Measurements from ENCODE around the gene LTC4S. TPM values are rescaled to one million over a fixed set of nuclear protein-coding genes. Genes with fewer than 3 reads are reported as not detected.
"Not testable (repeated sequence)": the region's sequence is repeated elsewhere in the genome, so short reads cannot be mapped to it uniquely, and the experiment has no call there.

Gene LTC4S
- total RNA-seq, 4 donors from 2014 or later: 1.7 to 12.6 (median 5.6) TPM

GRCh38 chr5:179780362-179780761 lies 13.4 kb upstream of the LTC4S start:
- intact Hi-C loops (cut with DNase I; ENCODE audit: low total_unique reads): no loop called here
- no peaks in the 10 kb centered on the region for H3K27me3 ChIP-seq
- no peak for TF ChIP-seq POLR2A (IDR thresholded peaks at IDR 0.05)
- TF ChIP-seq CTCF (IDR thresholded peaks at IDR 0.05 in 4 of 5, conservative IDR thresholded peaks at IDR 0.05 in 1 of 5): no peak
- H3K27ac ChIP-seq: no peak overlapping the region
- ATAC-seq (no peak), DNase-seq (no peak)
- H3K9me3 ChIP-seq: no peaks in the 10 kb centered on the region
- in situ Hi-C loops (cut with MboI; ENCODE audit: low sequenced_read_pairs in 4 of 4): no loop called here
- no peak overlapping the region for H3K4me3 ChIP-seq
- H3K36me3 ChIP-seq: peaks cover 0 to 21% of the 10 kb centered on the region in 2 donors
- H3K4me1 ChIP-seq: no peaks in the 10 kb centered on the region

GRCh38 chr5:179781846-179782245 lies 11.9 kb upstream of the LTC4S start:
- in situ Hi-C loops (cut with MboI; ENCODE audit: low sequenced_read_pairs in 4 of 4) (no loop called here), intact Hi-C loops (cut with DNase I; ENCODE audit: low total_unique reads) (no loop called here)
- Histone ChIP-seq H3K9me3 (no peaks in the 10 kb centered on the region), H3K4me1 (no peaks in the 10 kb centered on the region), H3K27me3 (no peaks in the 10 kb centered on the region), H3K27ac (no peak overlapping the region), H3K4me3 (no peak overlapping the region), H3K36me3 (peaks cover 0 to 8% of the 10 kb centered on the region in 2 donors)
- no peak for ATAC-seq
- TF ChIP-seq POLR2A (IDR thresholded peaks at IDR 0.05): no peak
- TF ChIP-seq CTCF (IDR thresholded peaks at IDR 0.05 in 4 of 5, conservative IDR thresholded peaks at IDR 0.05 in 1 of 5): no peak
- DNase-seq: no peak

- H3K36me3 ChIP-seq: peaks cover 0 to 8% of the 10 kb centered on the region in 2 donors
- no peaks in the 10 kb centered on the region for H3K4me1 ChIP-seq
- ATAC-seq (no peak), DNase-seq (no peak)
- intact Hi-C loops (cut with DNase I; ENCODE audit: low total_unique reads): no loop called here
- H3K9me3 ChIP-seq: no peaks in the 10 kb centered on the region
- H3K4me3 ChIP-seq: no peak overlapping the region
- TF ChIP-seq POLR2A (IDR thresholded peaks at IDR 0.05): no peak
- TF ChIP-seq CTCF (IDR thresholded peaks at IDR 0.05 in 4 of 5, conservative IDR thresholded peaks at IDR 0.05 in 1 of 5): no peak
- no peaks in the 10 kb centered on the region for H3K27me3 ChIP-seq
- H3K27ac ChIP-seq: no peak overlapping the region
- in situ Hi-C loops (cut with MboI; ENCODE audit: low sequenced_read_pairs in 4 of 4): no loop called here
Measured at GRCh38 chr5:179783128-179783527, 10.7 kb upstream of the LTC4S start.

GRCh38 chr5:179786861-179787260 lies 6.9 kb upstream of the LTC4S start:
- in situ Hi-C loops (cut with MboI; ENCODE audit: low sequenced_read_pairs in 4 of 4): no loop called here
- no peak for ATAC-seq
- no peaks in the 10 kb centered on the region for H3K9me3 ChIP-seq
- H3K4me1 ChIP-seq: peaks cover 0 to 2% of the 10 kb centered on the region in 2 donors
- TF ChIP-seq POLR2A (IDR thresholded peaks at IDR 0.05) (no peak), CTCF (IDR thresholded peaks at IDR 0.05 in 4 of 5, conservative IDR thresholded peaks at IDR 0.05 in 1 of 5) (no peak)
- no peak overlapping the region for H3K4me3 ChIP-seq
- intact Hi-C loops (cut with DNase I; ENCODE audit: low total_unique reads): no loop called here
- no peak overlapping the region for H3K27ac ChIP-seq
- no peak for DNase-seq
- no peaks in the 10 kb centered on the region for H3K36me3 ChIP-seq
- H3K27me3 ChIP-seq: no peaks in the 10 kb centered on the region

GRCh38 chr5:179788193-179788854 lies 5.5 kb upstream of the LTC4S start:
- in situ Hi-C loops (cut with MboI; ENCODE audit: low sequenced_read_pairs in 4 of 4) (no loop called here), intact Hi-C loops (cut with DNase I; ENCODE audit: low total_unique reads) (no loop called here)
- no peaks in the 10 kb centered on the region for H3K9me3 ChIP-seq
- no peak for DNase-seq
- no peak overlapping the region for H3K27ac ChIP-seq
- no peaks in the 10 kb centered on the region for H3K27me3 ChIP-seq
- peaks cover 0 to 3% of the 10 kb centered on the region in 2 donors for H3K4me1 ChIP-seq
- no peak for TF ChIP-seq POLR2A (IDR thresholded peaks at IDR 0.05)
- TF ChIP-seq CTCF (IDR thresholded peaks at IDR 0.05 in 4 of 5, conservative IDR thresholded peaks at IDR 0.05 in 1 of 5): no peak
- no peak overlapping the region for H3K4me3 ChIP-seq
- H3K36me3 ChIP-seq: no peaks in the 10 kb centered on the region
- no peak for ATAC-seq

GRCh38 chr5:179789278-179789677 lies 4.5 kb upstream of the LTC4S start:
- DNase-seq; in situ Hi-C loops (cut with MboI; ENCODE audit: low sequenced_read_pairs in 4 of 4); H3K27ac ChIP-seq; ATAC-seq; H3K4me1 ChIP-seq; H3K27me3 ChIP-seq; intact Hi-C loops (cut with DNase I; ENCODE audit: low total_unique reads); H3K36me3 ChIP-seq; H3K4me3 ChIP-seq; H3K9me3 ChIP-seq: not testable (repeated sequence)
